ENCODE measurements around the gene ARHGAP19. TPM values are rescaled to one million over a fixed set of nuclear protein-coding genes. Genes with fewer than 3 reads are reported as not detected.

The ARHGAP19 gene
- total and polyA plus RNA-seq, 2 of the 8 experiments (the other 6 are each of a cell fraction or from before 2014, with no cell fraction given) = 13.3 to 32.1 TPM

- WGBS, 2 experiments (ENCODE audit: extremely low coverage in 1 of 2, insufficient coverage in 1 of 2, insufficient read length in 1 of 2, insufficient replicate concordance in 2 of 2, low coverage in 1 of 2, low lambda C conversion rate in 2 of 2, missing lambda C conversion rate in 1 of 2) = 77% methylated on average over 5 of the region's 5 CpGs; no CpG with 5 or more reads in 1 of the 2 experiments
- Histone ChIP-seq H3K27ac (ENCODE audit: low read depth, low read length) (no peak overlapping the region), H2BK120ac (replicated peaks; ENCODE audit: low read depth, low read length) (no peak overlapping the region), H4K20me1 (replicated peaks in 1 of 2; ENCODE audit: control insufficient read depth in 1 of 2, insufficient read depth in 2 of 2, low read length in 2 of 2) (no peaks in the 10 kb centered on the region), H3K79me1 (ENCODE audit: low read depth, low read length) (no peaks in the 10 kb centered on the region), H2BK5ac (ENCODE audit: low read depth, low read length) (no peak overlapping the region), H2BK20ac (ENCODE audit: low read length) (no peak overlapping the region), H3K23ac (ENCODE audit: insufficient read length) (no peak overlapping the region), H3K4ac (replicated peaks; ENCODE audit: insufficient read length, low read depth, low read length) (no peak overlapping the region), H3K4me2 (ENCODE audit: insufficient read depth in 1 of 2, low read depth in 2 of 2, low read length in 2 of 2) (no peak overlapping the region), H3K4me1 (replicated peaks in 1 of 4; ENCODE audit: control insufficient read depth in 3 of 4, insufficient read depth in 4 of 4, low read length in 3 of 4) (peaks cover 0 to 2% (median 0%) of the 10 kb centered on the region in 4 experiments; a peak in 1 of 7 replicates), H3K36me3 (ENCODE audit: control insufficient read depth in 2 of 4, insufficient read depth in 4 of 4, low read length in 3 of 4) (no peaks in the 10 kb centered on the region), H3K56ac (replicated peaks; ENCODE audit: insufficient read length, low read depth, low read length) (no peak overlapping the region), H3K9me3 (ENCODE audit: insufficient read depth in 2 of 2, low read depth in 1 of 2, low read length in 1 of 2) (no peaks in the 10 kb centered on the region), H3K27me3 (replicated peaks in 1 of 4; ENCODE audit: control insufficient read depth in 3 of 4, extremely low read depth in 1 of 4, insufficient read depth in 3 of 4, low read length in 3 of 4) (peaks cover 0 to 6% (median 2%) of the 10 kb centered on the region in 4 experiments; a peak in 2 of 7 replicates), H3K79me2 (ENCODE audit: control insufficient read depth in 1 of 2, insufficient read depth in 2 of 2, low read length in 2 of 2) (no peaks in the 10 kb centered on the region), H4K5ac (ENCODE audit: insufficient read length, low read depth, low read length) (no peak overlapping the region), H3K23me2 (ENCODE audit: low read depth, low read length) (no peaks in the 10 kb centered on the region; the same call in 1 of the 2 replicates), H4K8ac (ENCODE audit: extremely low read depth, insufficient read depth, low read length) (0 out of 2 replicates have a peak overlapping the region, but pooled peaks have one; percentile 1), H3K9ac (replicated peaks in 1 of 4; ENCODE audit: extremely low read depth in 1 of 4, low read depth in 3 of 4, low read length in 3 of 4) (no peak overlapping the region), H3K14ac (ENCODE audit: insufficient read length) (no peak overlapping the region), H2BK12ac (ENCODE audit: low read depth, low read length) (peak overlapping the region; percentile 84; the same call in 1 of the 2 replicates), H2AK5ac (ENCODE audit: low read depth, low read length) (peak overlapping the region; percentile 85; the same call in 1 of the 2 replicates), H2BK15ac (ENCODE audit: low read length) (0 out of 2 replicates have a peak overlapping the region, but pooled peaks have one; percentile 23), H3K18ac (ENCODE audit: extremely low read depth, low read length) (no peak overlapping the region), H2AFZ (ENCODE audit: low read length) (no peak overlapping the region), H4K91ac (replicated peaks; ENCODE audit: insufficient read length, low read length) (no peak overlapping the region), H3K4me3 (ENCODE audit: extremely low read depth in 1 of 4, insufficient read depth in 2 of 4, low read depth in 3 of 4, low read length in 4 of 4) (no peak overlapping the region)
- DNase-seq (ENCODE audit: low read depth in 1 of 2, low spot score in 2 of 2) (no peak), FAIRE-seq (no peak)
- CTCF ChIA-PET (ENCODE audit: partially characterized antibody) = interaction anchor here (0.9 to 20.0 kb wide), 7 partner anchors 12 to 103 kb away, joined by 3 to 320 read pairs (median 13); no protein-coding TSS in a partner anchor
- POLR2A ChIA-PET (ENCODE audit: partially characterized antibody) = interaction anchor here (1.5 kb wide), 1 partner anchor 13 kb away, joined by 4 read pairs; no protein-coding TSS in a partner anchor
- TF ChIP-seq GABPA (IDR thresholded peaks at IDR 0.05; ENCODE audit: borderline replicate concordance, insufficient read depth, low read length) (no peak), KDM1A (IDR thresholded peaks at IDR 0.05; ENCODE audit: borderline replicate concordance, low read length) (no peak)
Observed at GRCh38 chr10:97176226-97176625, 116.2 kb downstream of the ARHGAP19 start.
